HG02759 (cell line): Measurements from ENCODE around the gene FMNL1.
"Not testable (repeated sequence)": the region's sequence is repeated elsewhere in the genome, so short reads cannot be mapped to it uniquely, and the experiment has no call there.

Experiments
- ATAC-seq: cut with Tn5 transposase; IDR thresholded peaks from one replicate; pipeline ENCODE4 v1.9.1; 2021; ENCODE audit warnings: mild to moderate bottlenecking, moderate library complexity; ENCODE audit not compliant: unreplicated experiment

Gene FMNL1, protein sequence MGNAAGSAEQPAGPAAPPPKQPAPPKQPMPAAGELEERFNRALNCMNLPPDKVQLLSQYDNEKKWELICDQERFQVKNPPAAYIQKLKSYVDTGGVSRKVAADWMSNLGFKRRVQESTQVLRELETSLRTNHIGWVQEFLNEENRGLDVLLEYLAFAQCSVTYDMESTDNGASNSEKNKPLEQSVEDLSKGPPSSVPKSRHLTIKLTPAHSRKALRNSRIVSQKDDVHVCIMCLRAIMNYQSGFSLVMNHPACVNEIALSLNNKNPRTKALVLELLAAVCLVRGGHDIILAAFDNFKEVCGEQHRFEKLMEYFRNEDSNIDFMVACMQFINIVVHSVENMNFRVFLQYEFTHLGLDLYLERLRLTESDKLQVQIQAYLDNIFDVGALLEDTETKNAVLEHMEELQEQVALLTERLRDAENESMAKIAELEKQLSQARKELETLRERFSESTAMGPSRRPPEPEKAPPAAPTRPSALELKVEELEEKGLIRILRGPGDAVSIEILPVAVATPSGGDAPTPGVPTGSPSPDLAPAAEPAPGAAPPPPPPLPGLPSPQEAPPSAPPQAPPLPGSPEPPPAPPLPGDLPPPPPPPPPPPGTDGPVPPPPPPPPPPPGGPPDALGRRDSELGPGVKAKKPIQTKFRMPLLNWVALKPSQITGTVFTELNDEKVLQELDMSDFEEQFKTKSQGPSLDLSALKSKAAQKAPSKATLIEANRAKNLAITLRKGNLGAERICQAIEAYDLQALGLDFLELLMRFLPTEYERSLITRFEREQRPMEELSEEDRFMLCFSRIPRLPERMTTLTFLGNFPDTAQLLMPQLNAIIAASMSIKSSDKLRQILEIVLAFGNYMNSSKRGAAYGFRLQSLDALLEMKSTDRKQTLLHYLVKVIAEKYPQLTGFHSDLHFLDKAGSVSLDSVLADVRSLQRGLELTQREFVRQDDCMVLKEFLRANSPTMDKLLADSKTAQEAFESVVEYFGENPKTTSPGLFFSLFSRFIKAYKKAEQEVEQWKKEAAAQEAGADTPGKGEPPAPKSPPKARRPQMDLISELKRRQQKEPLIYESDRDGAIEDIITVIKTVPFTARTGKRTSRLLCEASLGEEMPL

DNA sequence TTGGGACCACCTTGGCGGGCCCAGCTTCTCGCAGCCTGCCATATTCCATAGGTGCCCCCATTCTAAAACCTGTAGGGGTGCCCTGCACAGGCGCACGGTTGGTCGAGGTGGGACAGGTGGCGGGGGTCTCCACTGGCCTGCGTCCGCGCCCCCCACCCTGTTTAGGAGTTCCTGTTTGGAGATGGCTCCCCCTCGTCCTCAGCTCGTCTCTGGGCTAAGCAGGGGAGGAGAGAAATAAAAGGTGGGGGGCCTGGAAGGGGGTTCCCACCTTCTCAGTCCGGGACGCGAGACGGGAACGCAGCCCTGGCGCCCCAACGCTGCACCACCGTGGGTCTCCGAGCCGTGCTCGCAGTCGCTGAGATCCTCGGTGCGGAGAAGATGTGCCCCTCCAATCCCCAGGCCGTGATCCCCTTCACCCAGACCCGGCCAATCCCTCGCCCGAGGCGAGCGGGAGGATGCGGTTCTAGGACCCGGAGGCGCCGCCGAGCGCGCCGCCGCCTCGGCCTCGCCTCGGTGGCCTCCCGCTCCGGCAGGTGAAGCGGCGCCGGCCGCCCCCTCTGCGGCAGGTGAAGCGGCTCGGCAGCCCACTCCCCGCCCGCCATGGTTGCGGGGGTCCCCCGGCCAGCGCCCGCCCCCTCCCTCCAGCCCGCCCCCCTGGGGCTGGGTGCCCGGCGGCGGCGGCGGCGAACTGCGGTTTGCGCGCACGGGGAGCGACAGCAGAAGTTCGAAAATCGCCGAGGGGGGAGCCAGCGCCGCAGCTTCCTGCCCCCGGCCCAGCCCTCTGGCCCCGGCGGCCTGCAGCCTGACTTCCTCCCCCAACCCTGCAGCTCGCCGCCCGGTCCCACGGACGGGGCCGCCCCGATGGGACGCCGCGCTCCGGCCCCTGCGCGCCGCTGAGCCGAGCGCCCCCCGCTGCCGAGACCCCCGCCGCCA lies at the start of gene FMNL1:
FMNL1 (plus strand) TSS at position 805 of the 933 bp plus-strand sequence. CDS start 240 bp downstream, outside the sequence.
- ATAC-seq = no peak

DNA sequence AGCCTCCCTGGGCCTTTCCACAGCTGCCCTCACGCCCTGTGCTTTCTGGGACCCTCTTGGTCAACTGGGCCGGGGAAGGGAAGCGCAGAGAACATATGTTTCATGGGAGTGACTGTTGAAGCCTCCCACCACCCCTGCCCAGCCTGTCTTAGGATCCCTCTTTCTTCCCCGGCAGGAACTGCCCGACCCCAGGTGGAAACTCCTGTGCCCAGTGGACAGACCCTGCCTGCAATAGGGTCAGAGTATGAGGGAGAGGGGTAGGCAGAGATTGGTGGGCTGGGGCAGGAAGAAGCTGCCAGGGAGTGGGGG lies 49.5 kb upstream of the FMNL1 start:
- ATAC-seq = no peak

DNA sequence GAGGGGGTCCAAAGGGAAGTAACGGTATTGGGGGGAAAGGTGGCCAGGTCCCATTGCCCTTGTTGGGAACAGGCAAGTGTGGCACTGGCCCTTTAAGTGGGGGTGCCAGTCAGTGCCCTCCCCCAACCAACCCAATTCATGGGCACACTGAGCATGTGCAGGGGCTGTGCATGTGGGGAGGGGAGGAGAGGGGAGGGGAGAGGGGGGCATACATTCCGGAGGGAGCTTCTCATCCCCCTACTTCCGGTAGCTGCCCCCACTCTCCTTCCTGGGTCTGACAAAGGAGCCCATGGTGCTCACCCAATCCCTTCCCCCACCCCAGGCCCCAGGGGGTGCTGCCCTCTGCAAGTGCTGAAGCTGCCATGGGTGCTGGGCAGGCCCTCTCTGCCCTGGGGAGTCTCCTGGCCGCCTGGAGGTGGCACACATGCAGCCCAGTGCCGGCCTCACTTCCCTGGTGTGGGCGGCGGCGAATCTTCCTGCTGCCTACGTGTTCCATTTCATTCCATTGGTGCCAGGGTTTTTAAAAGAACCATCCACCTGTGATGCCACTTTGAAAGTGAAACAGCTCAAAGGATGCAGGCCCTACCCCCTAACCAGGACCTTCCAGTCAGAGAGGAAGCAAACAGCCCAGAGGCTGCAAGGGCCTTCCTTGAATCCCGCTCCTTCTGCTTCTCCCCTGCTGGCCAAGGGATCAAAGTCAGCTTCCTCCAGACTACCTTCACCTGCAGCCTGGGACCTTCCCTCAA lies 49.0 kb upstream of the FMNL1 start:
- peak; percentile 63 for ATAC-seq

DNA sequence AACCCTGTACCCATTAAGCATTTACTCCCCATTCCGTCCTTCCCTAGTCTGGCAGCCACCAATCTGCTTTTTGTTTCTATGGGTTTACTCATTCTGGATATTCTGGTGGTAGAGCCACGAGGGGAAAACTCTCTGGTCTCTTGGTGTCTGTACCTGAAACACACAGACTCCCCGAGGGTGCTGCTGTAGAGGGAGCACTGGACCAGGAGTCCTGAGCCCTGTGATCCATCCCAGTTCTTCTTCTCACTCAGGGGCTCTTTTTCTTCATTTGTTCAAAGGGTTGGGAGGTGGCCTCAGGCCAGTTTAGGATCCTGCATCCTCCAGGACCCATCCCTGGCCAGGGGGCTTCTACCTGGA lies 45.9 kb upstream of the FMNL1 start:
- ATAC-seq = no peak

DNA sequence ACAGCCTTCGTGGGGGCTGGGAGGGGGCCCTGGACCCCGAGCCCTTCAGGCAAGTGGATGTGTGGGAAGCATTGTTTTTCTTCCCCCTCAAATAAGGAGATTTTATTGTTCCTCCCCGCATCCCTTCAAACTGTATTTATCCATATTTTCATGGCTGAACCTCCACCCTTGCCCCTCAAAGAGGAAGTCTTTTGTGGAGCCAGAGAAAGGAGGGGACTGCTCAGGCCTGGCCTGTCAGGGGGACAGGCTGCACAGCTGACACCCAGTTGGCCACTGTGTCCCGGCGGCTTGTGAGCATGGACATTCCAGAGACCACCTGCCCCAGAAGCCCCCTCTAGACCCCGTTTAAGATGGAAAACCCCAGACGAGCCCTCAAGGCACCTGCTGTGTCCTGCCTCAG lies 44.1 kb upstream of the FMNL1 start:
- ATAC-seq = no peak

DNA sequence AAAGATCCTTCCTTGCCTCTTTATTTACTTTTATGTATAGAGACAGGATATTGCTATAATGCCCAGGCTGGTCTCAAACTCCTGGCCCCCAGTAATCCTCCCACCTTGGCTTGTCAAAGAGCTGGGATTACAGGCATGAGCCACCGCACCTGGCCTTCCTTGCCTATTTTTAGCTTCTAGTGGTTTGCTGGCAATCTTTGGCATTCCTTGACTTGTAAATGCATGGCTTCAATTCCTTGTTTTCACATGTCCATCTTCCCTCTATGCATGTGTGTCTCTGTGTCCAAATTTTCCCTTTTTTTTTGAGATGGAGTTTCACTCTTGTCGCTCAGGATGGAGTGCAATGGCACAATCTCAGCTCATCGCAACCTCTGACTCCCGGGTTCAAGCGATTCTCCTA lies 37.5 kb upstream of the FMNL1 start:
- ATAC-seq = no peak

DNA sequence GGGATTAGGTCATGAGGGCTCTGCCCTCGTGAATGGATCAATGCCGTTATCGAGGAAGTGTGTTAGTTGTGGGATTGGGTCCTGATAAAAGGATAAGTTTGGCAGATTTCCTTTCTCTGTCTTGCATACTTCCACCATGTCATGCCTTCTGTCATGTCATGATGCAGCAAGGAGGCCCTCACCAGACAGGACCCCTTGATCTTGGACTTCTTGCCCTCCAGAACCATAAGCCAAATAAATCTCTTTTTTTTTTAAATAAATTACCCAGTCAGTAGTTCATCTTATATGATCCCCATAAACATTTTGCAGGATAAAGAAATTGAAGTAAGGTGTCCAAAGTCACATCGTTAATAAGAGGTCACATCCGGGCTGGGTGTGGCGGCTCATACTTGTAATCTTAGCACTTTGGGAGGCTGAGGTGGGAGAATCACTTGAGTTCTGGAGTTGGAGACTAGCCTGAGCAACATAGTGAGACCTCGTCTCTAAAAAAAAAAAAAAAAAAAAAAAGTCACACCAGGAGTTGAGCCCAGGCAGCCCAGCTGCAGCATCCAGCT lies 34.8 kb upstream of the FMNL1 start:
- ATAC-seq = no peak

DNA sequence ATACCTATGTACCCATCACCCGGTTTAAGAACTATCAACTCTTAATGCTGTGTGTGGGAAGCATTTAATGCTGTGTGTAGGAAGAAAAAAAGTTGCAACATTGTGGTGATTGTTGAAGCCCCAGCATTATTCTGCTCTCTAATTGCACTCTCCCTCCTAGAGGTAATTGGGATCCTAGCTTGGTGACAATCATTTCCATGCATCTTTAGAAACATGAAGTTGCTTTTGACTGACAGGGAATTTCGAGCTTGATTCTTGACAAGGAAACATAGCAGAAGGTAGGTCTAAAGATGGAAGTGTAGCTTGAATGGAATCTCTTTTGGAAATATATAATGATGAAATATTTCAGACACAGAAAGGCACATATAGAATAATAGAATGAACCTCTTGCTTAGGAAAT lies 32.7 kb upstream of the FMNL1 start:
- no peak for ATAC-seq

DNA sequence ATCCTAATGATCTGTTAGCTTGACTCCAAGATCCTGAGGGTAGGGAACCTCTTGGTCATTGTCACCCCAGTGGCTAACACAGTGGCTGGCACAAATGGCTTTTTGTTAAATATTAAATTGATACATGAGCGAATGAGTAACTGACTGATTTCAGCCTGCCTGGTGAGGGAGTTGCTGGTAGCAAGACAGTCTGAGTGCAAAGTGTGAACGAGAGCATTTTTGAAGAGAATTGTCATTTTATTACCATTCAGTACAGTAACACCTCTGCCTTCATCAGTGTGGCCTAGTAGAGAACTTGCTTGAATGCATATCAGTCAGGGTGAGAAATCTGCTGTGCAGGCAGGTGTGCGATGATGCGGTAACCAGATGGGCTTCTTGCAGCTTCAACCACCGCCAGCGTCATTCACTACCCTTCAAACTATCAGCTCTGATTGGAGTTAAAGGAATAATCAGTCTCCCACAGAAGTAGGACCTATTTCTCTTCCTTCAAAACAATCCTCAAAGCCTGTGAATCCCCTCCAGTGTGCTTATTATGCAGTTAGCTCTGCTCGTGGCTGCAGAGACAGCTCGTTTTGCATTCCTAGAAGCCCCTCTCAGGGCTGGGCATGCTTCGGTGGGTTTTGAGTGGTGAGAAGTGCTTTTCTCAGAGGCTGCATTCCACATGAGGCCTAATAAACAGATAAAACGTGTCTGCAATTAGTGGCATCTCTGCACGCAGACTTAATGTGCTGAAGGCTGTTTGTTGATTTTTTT lies 31.0 kb upstream of the FMNL1 start:
- no peak for ATAC-seq

DNA sequence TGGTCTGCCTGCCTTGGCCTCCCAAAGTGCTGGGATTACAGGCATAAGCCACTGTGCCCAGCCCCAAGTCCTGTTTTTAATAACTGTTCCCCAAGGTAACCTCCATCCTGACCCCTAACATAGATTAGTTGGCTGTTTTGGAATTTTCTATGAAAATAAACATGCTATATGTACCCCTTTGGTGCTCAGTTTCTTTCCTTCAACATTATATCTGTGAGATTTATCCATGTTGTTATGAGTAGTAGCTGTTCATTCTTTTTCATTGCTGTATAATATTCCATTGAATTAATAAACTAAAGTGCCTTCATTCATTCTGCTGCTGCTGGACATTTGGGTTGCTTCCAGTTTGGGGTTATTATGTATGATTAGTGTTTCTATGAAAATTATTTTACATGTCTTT lies 26.3 kb upstream of the FMNL1 start:
- ATAC-seq = no peak

DNA sequence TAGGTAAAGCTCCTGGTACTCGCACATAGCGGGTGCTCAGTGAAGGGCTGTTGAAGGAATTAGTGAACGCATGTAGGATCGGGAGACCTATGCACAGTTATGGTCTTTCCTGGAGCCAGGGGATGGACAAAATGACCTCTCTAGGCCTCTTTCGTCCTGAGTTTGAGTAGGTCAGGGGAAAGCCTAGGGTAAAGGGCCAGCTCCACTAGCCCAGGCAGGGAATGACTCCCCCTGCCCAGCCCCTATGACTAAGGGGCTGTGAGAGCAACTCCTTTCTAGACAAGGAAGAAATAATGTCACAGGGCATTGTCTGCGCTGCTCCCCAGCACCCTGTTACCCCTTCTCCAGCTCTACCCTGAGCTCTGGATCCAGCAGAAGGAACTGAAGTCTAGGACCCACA lies 24.6 kb upstream of the FMNL1 start:
- no peak for ATAC-seq

DNA sequence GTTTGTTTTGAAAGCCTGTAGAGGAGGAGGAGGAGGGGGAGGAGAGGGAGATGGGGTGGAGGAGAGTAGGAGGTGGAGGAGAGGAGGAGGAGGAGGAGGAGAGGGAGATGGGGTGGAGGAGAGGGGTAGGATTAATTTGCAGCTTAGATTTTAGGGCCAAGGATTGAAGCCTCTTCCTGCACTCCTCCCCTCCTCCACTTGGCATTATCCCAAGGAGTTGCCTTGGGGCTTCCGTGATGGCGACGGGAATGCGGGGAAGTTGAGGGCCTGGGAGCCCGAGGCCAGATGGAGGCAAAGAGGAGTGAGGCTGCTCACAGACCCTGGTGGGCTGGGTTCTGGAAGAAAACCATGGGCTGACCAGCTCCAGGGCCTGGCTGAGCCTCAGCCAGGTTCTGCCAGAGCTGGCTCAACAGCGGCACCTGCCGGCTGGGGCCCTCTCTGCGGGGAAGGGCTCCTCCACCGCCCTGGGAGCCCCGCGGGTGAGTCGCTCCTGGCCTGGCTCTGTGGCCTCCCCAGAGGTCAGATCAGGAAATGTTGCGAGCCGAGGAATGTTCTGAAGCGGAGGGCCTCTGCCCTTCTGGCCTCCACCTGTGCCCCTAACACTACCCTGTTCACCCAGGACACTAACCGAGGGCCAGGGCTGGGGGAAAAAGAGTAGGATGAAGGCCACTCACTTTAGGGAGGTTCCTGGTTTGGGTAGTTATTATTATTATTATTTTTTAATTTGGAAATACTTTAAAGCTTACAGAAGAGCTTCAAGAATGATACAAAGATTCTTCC lies 23.9 kb upstream of the FMNL1 start:
- ATAC-seq = peak; percentile 86

DNA sequence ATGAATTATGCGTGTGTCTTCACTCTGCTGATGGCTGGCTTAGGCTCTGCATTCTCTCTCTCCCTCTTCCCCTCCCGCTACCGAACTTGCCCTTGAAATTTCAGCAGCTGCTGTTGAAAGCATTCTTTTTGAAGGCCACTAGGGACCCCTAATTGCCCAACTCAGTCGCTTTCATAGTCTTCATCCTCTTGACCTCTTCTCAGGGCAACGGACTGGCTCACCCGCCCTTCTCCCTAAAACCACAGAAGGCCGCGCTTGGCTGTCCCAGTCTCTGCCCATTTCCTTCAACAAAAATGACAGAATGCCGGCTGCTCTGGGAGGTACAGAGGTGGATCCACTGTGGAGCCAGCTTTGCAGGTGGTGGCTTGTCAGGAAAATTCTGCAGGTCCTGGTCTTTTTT lies 21.0 kb upstream of the FMNL1 start:
- ATAC-seq = no peak

DNA sequence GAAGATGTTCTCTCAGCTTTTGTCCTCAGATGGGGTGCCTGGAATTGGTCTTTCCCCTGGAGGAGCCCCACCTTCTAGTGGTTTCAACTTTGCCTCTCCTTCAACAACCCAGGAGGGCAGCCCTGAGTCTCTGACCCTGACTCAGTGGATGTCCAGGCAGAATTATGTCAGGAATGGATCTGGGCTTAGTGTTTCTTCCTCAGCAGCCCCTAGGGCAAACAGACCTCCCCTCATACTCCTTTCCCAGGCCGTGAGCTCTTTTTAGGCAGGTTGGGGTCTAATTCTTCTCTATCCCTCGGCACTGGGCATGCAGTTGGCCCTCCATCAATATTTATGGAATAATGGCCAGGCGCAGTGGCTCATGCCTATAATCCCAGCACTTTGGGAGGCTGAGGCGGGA lies 20.2 kb upstream of the FMNL1 start:
- no peak for ATAC-seq

DNA sequence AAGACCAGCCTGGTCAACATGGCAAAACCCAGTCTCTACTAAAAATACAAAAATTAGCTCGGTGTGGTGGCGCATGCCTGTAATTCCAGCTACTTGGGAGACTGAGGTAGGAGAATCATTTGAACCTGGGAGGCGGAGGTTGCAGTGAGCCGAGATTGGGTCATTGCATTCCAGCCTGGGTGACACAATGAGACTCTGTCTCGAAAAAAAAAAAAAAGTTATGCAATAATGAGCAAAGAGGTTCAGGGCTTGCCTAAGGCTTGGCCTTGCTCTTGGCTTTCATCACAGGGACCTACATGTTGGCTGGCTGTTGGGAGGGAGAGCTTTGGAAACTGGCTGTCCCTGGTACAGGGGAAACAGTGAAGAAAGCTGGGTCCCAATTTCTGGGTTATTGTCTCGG lies 19.8 kb upstream of the FMNL1 start:
- not testable (repeated sequence) for ATAC-seq

DNA sequence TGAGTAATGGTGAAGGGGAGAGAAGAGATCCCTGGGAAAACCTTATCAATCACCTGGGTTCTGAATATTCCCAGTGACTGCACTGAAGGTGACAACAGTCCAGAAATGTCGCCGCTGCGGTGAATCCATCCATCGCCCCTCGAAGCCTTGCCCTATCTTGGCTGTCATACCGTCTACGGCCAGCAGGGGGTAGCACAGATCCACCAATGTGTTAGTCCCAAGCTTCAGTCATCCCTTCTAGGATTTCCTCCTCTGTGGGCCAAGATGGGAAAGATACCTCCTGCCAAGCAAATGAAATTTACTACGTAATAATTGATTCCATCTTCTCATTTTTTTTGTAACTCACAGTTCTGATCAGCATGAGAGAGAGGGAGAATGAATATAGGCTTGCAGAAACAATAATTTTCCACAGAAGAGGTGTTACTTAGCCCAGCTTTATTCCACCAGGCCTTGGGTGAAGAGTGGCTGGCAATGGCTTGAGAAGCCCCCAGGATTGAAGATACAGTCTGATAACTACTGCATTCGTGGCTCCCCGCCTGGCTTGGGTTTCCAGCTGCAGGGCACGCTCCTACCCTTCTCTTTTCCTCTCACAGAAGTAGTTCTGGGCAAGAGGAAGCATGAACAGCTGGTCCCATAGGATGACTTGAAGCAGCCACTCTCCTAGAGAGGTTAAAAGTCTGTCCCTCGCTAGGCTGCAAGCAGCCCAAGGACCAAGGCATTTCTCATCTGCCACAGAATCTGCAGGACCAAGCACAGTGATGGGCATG lies 2.6 kb upstream of the FMNL1 start:
- ATAC-seq = no peak

DNA sequence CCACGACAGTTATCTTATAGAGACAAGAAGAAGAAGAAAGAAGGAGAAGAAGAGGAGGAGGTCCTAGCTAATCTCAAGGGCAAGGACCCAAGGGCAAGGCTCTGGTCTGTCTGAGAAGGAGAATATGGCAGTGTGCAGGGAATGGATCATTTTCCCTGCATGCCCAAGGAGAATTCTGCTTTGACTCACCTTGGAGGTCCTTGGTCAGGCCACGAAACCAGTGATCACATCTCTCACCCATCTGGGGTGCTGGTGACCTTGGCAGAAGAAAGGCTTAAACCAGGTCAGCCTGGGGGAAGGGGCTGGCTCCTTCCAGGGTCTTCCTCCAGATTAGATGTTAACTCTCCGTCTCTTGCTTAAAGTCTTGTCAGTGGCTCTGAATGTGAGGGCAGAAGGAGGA lies 1.6 kb upstream of the FMNL1 start:
- no peak for ATAC-seq

DNA sequence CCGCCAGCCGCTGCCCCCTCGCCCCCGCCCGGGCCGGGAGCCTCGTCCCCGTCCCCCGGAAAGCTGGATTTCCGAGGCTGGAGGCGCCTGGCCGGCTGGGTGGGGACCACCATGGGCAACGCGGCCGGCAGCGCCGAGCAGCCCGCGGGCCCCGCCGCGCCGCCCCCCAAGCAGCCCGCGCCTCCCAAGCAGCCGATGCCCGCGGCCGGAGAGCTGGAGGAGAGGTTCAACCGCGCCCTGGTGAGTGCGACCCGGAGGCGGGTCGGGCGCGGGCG lies 266 bp downstream of the FMNL1 start:
- ATAC-seq = no peak
